Measurements from ENCODE around the gene MED16. TPM values are rescaled to one million over a fixed set of nuclear protein-coding genes. Genes with fewer than 3 reads are reported as not detected.

MED16 gene
- total RNA-seq, 2 donors from 2014 or later = 60.4 to 64.1 TPM

DNA sequence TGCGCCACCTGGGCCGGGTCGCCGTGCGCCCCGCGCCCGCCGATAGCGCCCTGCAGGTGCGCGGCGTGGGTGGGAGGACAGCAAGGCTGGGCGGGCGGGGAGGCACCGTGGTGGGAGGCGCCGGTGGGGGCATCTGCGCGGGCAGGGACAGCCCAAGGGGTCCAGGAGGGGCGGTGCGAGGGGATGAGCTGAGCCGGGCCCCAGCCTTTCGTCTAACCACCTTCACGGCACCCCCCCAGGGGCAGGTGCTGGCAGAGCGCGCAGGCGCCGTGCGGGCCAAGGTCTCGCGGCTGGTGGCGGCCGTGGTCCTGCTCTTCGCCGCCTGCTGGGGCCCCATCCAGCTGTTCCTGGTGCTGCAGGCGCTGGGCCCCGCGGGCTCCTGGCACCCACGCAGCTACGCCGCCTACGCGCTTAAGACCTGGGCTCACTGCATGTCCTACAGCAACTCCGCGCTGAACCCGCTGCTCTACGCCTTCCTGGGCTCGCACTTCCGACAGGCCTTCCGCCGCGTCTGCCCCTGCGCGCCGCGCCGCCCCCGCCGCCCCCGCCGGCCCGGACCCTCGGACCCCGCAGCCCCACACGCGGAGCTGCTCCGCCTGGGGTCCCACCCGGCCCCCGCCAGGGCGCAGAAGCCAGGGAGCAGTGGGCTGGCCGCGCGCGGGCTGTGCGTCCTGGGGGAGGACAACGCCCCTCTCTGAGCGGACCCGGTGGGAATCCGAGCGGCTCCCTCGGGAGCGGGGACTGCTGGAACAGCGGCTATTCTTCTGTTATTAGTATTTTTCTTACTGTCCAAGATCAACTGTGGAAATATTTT lies 27.3 kb upstream of the MED16 start:
- peak overlapping the region; percentile 92 for H3K4me3 Mint-ChIP-seq
- ATAC-seq (replicated peaks) = peak; percentile 43
- no peaks in the 10 kb centered on the region for H3K4me1 Mint-ChIP-seq
- peak overlapping the region; percentile 92 for H3K27ac Mint-ChIP-seq
- H3K9me3 Mint-ChIP-seq = no peaks in the 10 kb centered on the region
- H3K36me3 Mint-ChIP-seq (ENCODE audit: low read depth) = peaks cover 18% of the 10 kb centered on the region
- no peaks in the 10 kb centered on the region for H3K27me3 Mint-ChIP-seq

DNA sequence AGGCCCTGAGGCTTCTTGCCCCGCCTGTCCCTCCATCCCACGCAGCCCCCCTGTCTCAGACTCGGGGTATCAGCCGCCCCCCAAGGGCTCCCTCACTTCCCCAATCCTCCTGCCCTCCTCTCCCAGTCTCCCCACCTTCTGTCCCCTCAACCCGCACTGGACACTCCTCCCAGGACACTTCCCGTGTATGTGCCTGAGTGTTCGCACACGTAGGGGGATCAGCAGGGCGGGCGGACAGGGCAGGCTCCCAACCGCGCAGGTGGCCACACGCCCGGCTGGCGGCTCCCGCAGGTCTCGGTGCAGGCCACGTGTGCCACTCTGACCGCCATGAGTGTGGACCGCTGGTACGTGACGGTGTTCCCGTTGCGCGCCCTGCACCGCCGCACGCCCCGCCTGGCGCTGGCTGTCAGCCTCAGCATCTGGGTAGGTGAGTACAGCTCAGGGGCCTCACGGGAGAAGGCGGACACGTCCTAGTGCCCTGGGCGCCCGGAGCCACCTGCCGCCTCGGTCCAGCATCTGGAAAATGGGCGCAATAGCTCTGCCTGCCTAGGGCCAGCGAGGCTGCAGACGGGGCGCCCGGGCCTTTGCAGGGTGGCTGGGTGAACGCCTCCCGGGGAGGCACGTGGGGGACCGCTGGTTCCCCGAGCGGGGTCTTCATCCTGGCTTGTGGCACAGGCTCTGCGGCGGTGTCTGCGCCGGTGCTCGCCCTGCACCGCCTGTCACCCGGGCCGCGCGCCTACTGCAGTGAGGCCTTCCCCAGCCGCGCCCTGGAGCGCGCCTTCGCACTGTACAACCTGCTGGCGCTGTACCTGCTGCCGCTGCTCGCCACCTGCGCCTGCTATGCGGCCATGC lies 26.4 kb upstream of the MED16 start:
- H3K4me3 Mint-ChIP-seq = peak overlapping the region; percentile 73
- no peaks in the 10 kb centered on the region for H3K9me3 Mint-ChIP-seq
- H3K27ac Mint-ChIP-seq = no peak overlapping the region
- no peaks in the 10 kb centered on the region for H3K27me3 Mint-ChIP-seq
- H3K4me1 Mint-ChIP-seq = no peaks in the 10 kb centered on the region
- peaks cover 18% of the 10 kb centered on the region for H3K36me3 Mint-ChIP-seq (ENCODE audit: low read depth)
- peak; percentile 51 for ATAC-seq (replicated peaks)

DNA sequence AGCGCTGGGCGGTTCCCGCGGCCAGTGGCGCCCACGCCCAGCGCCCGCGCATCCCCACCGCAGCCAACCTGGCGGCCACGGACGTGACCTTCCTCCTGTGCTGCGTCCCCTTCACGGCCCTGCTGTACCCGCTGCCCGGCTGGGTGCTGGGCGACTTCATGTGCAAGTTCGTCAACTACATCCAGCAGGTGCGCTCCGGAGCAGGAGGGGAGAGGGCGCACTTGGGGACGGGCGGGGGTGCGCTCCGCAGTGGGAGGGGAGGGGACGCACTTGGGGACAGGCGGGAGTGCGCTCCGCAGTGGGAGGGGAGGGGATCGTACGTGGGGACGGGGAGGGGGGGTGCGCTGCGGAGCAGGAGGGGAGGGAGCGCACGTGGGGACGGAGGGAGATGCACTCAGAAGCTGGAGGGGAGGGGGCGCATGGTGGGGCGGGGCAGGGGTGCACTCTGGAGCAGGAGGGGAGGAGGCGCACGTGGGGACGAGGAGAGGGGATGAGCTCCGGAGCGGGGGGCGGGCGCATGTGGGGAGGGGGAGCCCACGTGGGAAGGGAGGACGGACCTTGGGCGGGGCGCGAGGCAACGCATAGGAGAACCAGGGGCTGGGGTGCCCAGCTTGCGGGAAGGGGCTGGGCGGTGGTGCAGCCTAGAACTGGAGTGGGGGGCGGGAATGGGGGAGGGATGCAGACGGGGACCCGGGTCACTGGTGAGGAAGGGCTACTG lies 25.7 kb upstream of the MED16 start:
- Mint-ChIP-seq H3K27me3 (no peaks in the 10 kb centered on the region), H3K9me3 (no peaks in the 10 kb centered on the region), H3K27ac (no peak overlapping the region), H3K4me3 (peak overlapping the region; percentile 73), H3K36me3 (ENCODE audit: low read depth) (peaks cover 18% of the 10 kb centered on the region), H3K4me1 (no peaks in the 10 kb centered on the region)
- ATAC-seq (replicated peaks) = peak; percentile 23

DNA sequence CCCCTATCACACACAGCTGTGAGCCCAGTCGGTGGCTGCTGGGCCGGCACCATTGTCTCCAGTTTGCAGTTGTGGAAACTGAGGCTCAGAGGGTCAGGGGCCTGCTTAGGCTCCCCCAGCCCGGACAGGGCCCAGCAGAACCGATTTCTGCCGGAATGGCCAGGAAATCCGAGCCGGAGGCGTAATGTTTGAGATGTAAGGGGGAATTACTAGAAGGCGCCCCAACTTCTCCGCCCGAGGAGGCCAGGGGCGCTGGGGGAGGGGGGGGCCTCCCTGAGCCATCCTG lies 25.1 kb upstream of the MED16 start:
- H3K9me3 Mint-ChIP-seq = no peaks in the 10 kb centered on the region
- H3K27me3 Mint-ChIP-seq = no peaks in the 10 kb centered on the region
- H3K27ac Mint-ChIP-seq = no peak overlapping the region
- no peaks in the 10 kb centered on the region for H3K4me1 Mint-ChIP-seq
- ATAC-seq (replicated peaks) = no peak
- peaks cover 18% of the 10 kb centered on the region for H3K36me3 Mint-ChIP-seq (ENCODE audit: low read depth)
- peak overlapping the region; percentile 73 for H3K4me3 Mint-ChIP-seq

DNA sequence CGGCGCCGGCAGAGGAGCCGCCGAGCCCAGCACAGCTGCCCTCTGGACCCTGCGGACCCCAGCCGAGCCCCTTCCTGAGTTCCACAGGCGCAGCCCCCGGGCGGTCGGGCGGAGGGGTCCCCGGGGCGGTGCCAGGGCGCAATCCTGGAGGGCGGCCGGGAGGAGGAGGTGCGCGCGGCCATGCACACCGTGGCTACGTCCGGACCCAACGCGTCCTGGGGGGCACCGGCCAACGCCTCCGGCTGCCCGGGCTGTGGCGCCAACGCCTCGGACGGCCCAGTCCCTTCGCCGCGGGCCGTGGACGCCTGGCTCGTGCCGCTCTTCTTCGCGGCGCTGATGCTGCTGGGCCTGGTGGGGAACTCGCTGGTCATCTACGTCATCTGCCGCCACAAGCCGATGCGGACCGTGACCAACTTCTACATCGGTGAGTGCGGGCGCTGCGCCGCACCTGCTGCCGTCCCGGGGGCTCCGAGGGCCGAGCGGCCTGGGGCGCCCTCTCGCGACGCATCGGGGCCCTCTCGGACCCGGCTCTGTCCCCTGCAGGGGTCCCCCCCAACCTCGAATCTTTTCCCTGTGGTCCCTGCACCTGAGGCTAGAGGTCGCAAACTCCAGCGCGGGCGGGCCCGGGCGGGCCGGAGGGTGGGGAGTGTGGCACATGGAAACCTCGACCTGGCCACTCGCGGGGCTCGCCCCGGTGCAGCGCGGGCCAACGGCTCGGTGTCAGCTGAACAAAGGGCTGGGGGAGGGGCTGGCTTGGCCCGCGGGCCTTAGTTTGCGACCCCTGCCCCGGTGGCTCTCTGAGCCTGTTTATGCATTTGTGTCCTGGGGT lies 24.6 kb upstream of the MED16 start, which contains the start of gene KISS1R:
TSS of gene KISS1R (plus strand) at position 11 of the 829 bp plus-strand sequence. CDS start at position 181, 170 bp downstream.
- H3K36me3 Mint-ChIP-seq (ENCODE audit: low read depth) = peaks cover 18% of the 10 kb centered on the region
- no peaks in the 10 kb centered on the region for H3K4me1 Mint-ChIP-seq
- H3K27ac Mint-ChIP-seq = no peak within 1 kb of the TSS
- H3K9me3 Mint-ChIP-seq = no peaks in the 10 kb centered on the region
- peak within 1 kb of the TSS; percentile 73 for H3K4me3 Mint-ChIP-seq
- H3K27me3 Mint-ChIP-seq = no peaks in the 10 kb centered on the region
- peak; percentile 8 for ATAC-seq (replicated peaks)

DNA sequence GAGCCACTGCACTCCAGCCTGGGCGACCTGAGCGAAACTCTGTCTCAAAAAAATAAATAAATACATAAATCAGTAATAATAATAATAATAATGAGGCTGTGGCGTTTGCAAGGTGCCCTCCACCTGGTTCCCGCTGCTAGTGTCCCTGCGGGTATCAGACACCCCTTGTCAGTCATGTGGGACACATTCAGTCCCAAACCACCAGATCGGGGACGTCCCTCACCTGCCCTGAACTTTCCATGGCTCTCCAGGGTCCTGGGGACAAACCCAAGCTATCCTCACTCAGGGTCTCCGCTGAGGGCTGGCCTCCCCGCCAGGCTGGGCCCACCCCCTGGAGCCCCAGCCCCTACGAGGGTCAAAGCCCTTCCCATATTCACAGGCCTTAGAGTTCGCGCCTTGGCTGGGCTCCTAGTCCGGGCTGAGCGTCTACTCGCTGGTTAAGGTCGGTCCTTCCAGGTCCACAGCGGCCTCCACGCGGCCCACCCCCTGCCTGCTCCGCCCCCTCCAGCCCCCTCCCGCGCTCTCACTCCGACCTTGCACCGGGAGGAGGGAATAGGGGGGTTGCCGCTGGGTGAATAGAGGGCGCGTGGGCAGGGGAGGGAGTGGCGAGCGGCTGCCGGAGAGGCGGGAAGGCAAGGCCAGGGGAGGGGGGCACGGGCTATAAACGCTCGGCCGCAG lies 23.8 kb upstream of the MED16 start:
- H3K4me1 Mint-ChIP-seq = no peaks in the 10 kb centered on the region
- no peak for ATAC-seq (replicated peaks)

DNA sequence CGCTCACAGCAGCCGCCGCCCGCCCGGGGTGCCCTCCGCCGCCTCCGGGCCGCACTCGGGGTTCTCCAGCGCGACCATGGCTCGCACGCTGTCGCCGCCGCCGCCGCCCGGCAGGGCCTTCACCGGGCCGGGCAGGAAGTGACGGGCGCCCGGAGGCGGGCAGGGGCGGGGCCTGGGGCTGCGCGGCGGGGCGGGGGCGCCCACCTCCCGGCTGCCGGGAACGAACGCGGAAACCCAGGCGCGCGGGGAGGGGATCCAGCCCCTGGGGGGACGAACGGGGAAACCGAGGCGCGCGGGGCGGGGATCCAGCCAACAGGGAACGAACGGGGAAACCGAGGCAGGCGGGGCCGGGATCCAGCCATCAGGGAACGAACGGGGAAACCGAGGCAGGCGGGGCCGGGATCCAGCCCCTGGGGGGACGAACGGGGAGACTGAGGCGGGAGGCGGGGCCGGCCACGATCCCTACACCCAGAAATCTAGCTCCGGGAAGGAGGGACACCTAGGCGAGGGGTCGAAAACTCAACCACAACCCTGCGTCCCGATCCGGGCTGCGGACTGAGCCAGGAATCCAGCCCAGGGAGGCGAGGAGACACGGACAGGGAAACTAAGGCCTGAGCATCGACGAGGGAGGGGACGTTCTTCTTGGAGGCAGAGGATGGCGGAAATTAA lies 20.2 kb upstream of the MED16 start, which contains the start of gene R3HDM4:
TSS of gene R3HDM4 (minus strand) at position 140 of the 669 bp plus-strand sequence. CDS start at position 78, 62 bp downstream.
- Mint-ChIP-seq H3K36me3 (ENCODE audit: low read depth) (peaks cover 26% of the 10 kb centered on the region), H3K4me3 (peak within 1 kb of the TSS; percentile 77), H3K27ac (peak within 1 kb of the TSS; percentile 76), H3K9me3 (no peaks in the 10 kb centered on the region), H3K4me1 (peaks cover 14% of the 10 kb centered on the region), H3K27me3 (no peaks in the 10 kb centered on the region)
- ATAC-seq (replicated peaks) = peak; percentile 73

More for the DNA sequence above, 23.8 kb upstream of the MED16 start:
- H3K4me3 Mint-ChIP-seq = peak overlapping the region; percentile 45
- no peaks in the 10 kb centered on the region for H3K27me3 Mint-ChIP-seq
- no peaks in the 10 kb centered on the region for H3K9me3 Mint-ChIP-seq
- peaks cover 15% of the 10 kb centered on the region for H3K36me3 Mint-ChIP-seq (ENCODE audit: low read depth)
- no peak overlapping the region for H3K27ac Mint-ChIP-seq

DNA sequence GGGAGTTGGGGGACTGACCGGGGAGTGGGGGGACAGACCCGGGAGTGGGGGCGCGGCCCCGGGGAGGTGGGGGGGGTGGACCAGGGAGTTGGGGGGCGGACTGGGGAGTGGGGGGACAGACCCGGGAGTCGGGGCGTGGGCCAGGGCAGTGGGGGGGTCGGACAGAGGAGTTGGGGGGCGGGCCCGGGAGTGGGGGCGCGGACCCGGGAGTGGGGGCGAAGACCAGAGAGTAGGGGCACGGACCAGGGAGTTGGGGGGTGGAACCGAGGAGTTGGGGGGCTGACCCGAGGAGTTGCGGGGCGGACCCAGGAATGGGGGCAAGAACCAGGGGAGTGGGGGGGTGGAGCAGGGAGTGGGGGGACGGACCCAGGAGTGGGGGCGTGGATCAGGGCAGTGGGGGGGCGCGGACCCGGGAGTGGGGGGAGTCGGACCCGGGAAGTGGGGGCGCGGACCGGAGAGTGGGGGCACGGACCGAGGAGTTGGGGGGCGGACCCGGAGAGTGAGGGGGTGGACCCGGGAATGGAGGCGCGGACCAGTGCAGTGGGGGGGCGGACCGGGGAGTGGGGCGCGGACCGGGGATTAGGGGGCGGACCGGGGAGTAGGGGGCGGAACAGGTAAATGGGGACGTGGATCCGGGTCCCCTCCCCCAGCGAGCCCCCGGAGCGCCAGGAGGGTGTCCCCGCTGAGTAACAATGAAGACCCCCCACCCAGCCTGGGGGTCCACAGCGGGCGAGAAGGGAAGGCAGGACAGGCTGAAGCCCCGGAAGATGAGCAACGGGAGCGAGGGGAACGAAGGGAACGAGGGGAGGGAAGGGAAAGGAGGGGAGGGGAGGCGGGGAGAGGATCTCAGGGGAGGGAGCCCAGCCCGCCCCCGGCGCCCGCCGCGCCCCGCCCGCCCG lies 19.4 kb upstream of the MED16 start:
- H3K27ac Mint-ChIP-seq = no peak overlapping the region
- ATAC-seq (replicated peaks) = no peak
- peaks cover 26% of the 10 kb centered on the region for H3K36me3 Mint-ChIP-seq (ENCODE audit: low read depth)
- peaks cover 14% of the 10 kb centered on the region for H3K4me1 Mint-ChIP-seq
- no peaks in the 10 kb centered on the region for H3K27me3 Mint-ChIP-seq
- no peaks in the 10 kb centered on the region for H3K9me3 Mint-ChIP-seq
- peak overlapping the region; percentile 77 for H3K4me3 Mint-ChIP-seq

DNA sequence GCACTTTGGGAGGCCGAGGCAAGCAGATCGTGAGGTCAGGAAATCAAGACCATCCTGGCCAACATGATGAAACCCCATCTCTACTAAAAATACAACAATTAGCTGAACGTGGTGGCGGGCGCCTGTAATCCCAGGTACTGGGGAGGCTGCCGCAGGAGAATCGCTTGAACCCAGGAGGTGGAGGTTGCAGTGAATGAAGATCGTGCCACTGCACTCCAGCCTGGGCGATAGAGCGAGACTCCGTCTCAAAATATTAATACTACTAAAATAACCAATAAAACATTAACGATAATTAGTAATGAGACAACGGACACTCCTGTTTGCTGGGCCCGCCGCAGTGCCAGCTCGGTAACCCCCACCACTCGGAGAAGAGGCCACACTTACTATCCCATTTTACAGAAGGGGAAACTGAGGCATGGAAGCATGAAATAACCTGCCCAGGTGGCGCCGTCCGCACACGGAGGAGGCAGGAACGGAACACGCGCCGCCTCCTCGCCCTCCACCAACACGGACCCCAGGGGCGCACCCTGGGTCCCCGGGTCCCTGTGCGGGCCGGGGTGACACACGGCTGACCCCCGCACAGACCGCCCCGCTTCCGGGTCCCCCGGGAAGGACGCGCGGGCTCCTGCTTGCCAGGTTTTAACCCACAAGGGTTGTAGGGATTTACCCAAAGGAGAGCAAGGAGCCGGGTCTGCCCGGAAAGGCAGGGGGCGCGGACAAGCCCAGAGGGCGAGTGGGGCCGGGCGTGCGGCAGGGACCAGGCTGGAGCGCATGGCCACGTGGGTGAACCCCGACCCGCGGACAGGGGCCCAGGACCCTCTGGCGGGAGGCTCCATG lies 18.4 kb upstream of the MED16 start:
- Mint-ChIP-seq H3K27ac (no peak overlapping the region), H3K9me3 (no peaks in the 10 kb centered on the region), H3K36me3 (ENCODE audit: low read depth) (peaks cover 26% of the 10 kb centered on the region), H3K27me3 (no peaks in the 10 kb centered on the region), H3K4me3 (peak overlapping the region; percentile 97), H3K4me1 (peaks cover 14% of the 10 kb centered on the region)
- no peak for ATAC-seq (replicated peaks)

DNA sequence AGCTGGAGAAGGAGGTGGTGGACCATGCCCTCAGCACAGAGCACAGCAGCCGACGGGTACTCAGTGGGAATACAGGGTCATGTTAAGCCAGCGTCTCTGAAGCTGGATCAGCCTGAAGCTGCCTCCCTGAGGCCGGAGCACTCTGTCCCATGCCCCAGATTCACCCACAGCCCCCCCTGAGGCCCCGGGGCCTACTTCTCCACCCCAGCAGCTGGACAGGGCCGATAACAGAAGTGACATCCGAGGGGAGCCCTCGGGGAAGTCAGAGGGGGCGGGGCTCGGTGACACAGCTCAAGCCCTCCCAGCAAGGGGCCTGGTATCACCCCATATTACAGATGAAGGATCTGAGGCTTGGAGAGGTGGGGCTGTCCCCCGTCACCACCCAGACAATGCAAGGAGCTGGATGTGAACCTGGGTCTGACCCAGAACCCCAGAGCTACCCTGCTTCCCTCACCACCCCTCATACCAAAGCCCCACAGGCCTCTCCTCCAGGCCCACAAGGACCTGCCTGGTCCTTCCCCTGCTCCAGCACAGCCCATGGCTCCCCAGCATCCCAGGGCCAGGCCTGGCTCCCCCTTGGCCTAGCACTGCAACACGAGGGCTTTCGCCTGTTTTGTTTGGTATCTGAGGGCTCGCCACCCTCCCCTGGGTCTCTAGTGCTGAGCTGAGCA lies 14.3 kb upstream of the MED16 start:
- no peaks in the 10 kb centered on the region for H3K9me3 Mint-ChIP-seq
- no peaks in the 10 kb centered on the region for H3K27me3 Mint-ChIP-seq
- peak overlapping the region; percentile 75 for H3K27ac Mint-ChIP-seq
- peaks cover 42% of the 10 kb centered on the region for H3K36me3 Mint-ChIP-seq (ENCODE audit: low read depth)
- no peak for ATAC-seq (replicated peaks)
- H3K4me3 Mint-ChIP-seq = peak overlapping the region; percentile 97
- peaks cover 14% of the 10 kb centered on the region for H3K4me1 Mint-ChIP-seq

DNA sequence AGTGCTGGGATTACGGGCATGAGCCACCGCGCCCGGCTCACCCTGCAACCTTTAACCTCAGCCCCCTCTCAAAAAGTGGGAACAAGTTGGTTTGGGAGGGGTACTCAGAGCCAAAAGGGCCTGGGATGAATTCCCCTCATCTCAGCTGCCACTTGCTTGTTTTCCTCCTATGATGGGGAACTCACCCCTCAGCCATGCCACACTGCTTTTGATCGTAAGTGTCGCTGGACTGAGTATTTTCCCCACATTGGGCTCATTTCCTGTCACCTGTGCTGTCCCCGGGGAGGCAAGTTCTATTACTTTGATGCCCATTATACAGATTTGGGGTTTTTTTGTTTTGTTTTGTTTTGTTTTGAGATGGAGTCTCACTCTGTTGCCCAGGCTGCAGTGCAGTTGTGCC lies 13.5 kb upstream of the MED16 start:
- H3K9me3 Mint-ChIP-seq = no peaks in the 10 kb centered on the region
- H3K36me3 Mint-ChIP-seq (ENCODE audit: low read depth) = peaks cover 48% of the 10 kb centered on the region
- peak overlapping the region; percentile 75 for H3K27ac Mint-ChIP-seq
- H3K4me1 Mint-ChIP-seq = peaks cover 14% of the 10 kb centered on the region
- ATAC-seq (replicated peaks) = no peak
- peak overlapping the region; percentile 97 for H3K4me3 Mint-ChIP-seq
- no peaks in the 10 kb centered on the region for H3K27me3 Mint-ChIP-seq
